ENCODE data around the gene UBE3D. TPM values are rescaled to one million over a fixed set of nuclear protein-coding genes. Genes with fewer than 3 reads are reported as not detected.

UBE3D gene
- total RNA-seq, 6 experiments from 2014 or later, result 2.7 to 7.0 (median 3.8) TPM

GRCh38 chr6:83006270-83006905, 59.3 kb downstream of the UBE3D start:
- Mint-ChIP-seq H3K27me3 (ENCODE audit: insufficient read depth) (no peaks in the 10 kb centered on the region), H3K9me3 (no peaks in the 10 kb centered on the region), H3K27ac (no peak overlapping the region), H3K36me3 (ENCODE audit: low read depth) (peaks cover 2% of the 10 kb centered on the region), H3K4me1 (ENCODE audit: low read depth) (no peaks in the 10 kb centered on the region), H3K4me3 (no peak overlapping the region)
- DNase-seq, result no peak
- TF ChIP-seq CTCF (IDR thresholded peaks at IDR 0.05), result no peak

GRCh38 chr6:82996156-82996555, 69.5 kb downstream of the UBE3D start:
- H3K9me3 Mint-ChIP-seq, result no peaks in the 10 kb centered on the region
- no peak for TF ChIP-seq CTCF (IDR thresholded peaks at IDR 0.05)
- H3K36me3 Mint-ChIP-seq (ENCODE audit: low read depth), result no peaks in the 10 kb centered on the region; the same call in 1 of the 2 replicates
- DNase-seq, result no peak
- H3K4me3 Mint-ChIP-seq, result no peak overlapping the region
- H3K4me1 Mint-ChIP-seq (ENCODE audit: low read depth), result peaks cover 4% of the 10 kb centered on the region
- no peak overlapping the region for H3K27ac Mint-ChIP-seq
- no peaks in the 10 kb centered on the region for H3K27me3 Mint-ChIP-seq (ENCODE audit: insufficient read depth)

- H3K27ac Mint-ChIP-seq, result no peak overlapping the region
Observed at GRCh38 chr6:82995066-82995465, 70.6 kb downstream of the UBE3D start.

GRCh38 chr6:82989736-82990290, 75.8 kb downstream of the UBE3D start:
- H3K4me1 Mint-ChIP-seq (ENCODE audit: low read depth), result peaks cover 32% of the 10 kb centered on the region
- H3K4me3 Mint-ChIP-seq, result no peak overlapping the region
- no peaks in the 10 kb centered on the region; the same call in 1 of the 2 replicates for H3K27me3 Mint-ChIP-seq (ENCODE audit: insufficient read depth)
- no peak for TF ChIP-seq CTCF (IDR thresholded peaks at IDR 0.05)
- DNase-seq, result no peak
- H3K9me3 Mint-ChIP-seq, result no peaks in the 10 kb centered on the region
- H3K27ac Mint-ChIP-seq, result peak overlapping the region; percentile 42; the same call in 1 of the 2 replicates
- H3K36me3 Mint-ChIP-seq (ENCODE audit: low read depth), result no peaks in the 10 kb centered on the region; the same call in 1 of the 2 replicates

More at GRCh38 chr6:82995066-82995465, 70.6 kb downstream of the UBE3D start:
- no peaks in the 10 kb centered on the region for H3K9me3 Mint-ChIP-seq
- peaks cover 10% of the 10 kb centered on the region for H3K4me1 Mint-ChIP-seq (ENCODE audit: low read depth)
- DNase-seq, result no peak
- H3K27me3 Mint-ChIP-seq (ENCODE audit: insufficient read depth), result no peaks in the 10 kb centered on the region
- no peak for TF ChIP-seq CTCF (IDR thresholded peaks at IDR 0.05)
- no peaks in the 10 kb centered on the region; the same call in 1 of the 2 replicates for H3K36me3 Mint-ChIP-seq (ENCODE audit: low read depth)
- no peak overlapping the region for H3K4me3 Mint-ChIP-seq

- Mint-ChIP-seq H3K36me3 (ENCODE audit: low read depth) (no peaks in the 10 kb centered on the region; the same call in 1 of the 2 replicates), H3K27me3 (ENCODE audit: insufficient read depth) (no peaks in the 10 kb centered on the region; the same call in 1 of the 2 replicates), H3K27ac (peak overlapping the region; percentile 38), H3K4me3 (no peak overlapping the region), H3K4me1 (ENCODE audit: low read depth) (peaks cover 32% of the 10 kb centered on the region), H3K9me3 (no peaks in the 10 kb centered on the region)
- TF ChIP-seq CTCF (IDR thresholded peaks at IDR 0.05), result no peak
- DNase-seq, result peak; percentile 18
Observed at GRCh38 chr6:82988930-82989351, 76.7 kb downstream of the UBE3D start.
